GM21529 (cell line): ENCODE measurements around the gene CACHD1.

Experiments used
- ATAC-seq: cut with Tn5 transposase; IDR thresholded peaks from one replicate; pipeline ENCODE4 v1.9.1; 2021; ENCODE audit not compliant: unreplicated experiment

Gene CACHD1

GRCh38 chr1:64469977-64470664, at the start of gene CACHD1:
TSS of gene CACHD1 (plus strand) at chr1:64470129. CDS start at chr1:64470745, 616 bp downstream.
- peak; percentile 90 for ATAC-seq

DNA sequence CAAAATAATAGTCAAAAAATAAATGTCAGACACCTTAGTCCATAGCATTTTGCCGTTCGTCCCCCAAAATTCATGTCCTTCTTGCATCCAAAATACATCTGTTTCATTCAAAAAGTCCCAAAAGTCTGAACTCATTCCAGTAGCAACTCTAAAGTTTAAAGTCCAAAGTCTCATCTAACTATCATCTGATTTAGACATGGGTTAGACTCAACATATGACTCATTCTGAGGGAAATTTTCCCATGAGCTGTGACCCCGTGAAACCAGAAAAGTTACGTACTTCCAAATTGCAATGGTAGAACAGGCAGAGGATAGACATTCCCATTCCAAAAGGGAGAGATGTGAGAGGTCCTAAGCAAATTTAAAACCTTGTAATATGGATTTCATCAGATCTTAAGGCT, 48.6 kb upstream of the CACHD1 start:
- ATAC-seq: no peak

DNA sequence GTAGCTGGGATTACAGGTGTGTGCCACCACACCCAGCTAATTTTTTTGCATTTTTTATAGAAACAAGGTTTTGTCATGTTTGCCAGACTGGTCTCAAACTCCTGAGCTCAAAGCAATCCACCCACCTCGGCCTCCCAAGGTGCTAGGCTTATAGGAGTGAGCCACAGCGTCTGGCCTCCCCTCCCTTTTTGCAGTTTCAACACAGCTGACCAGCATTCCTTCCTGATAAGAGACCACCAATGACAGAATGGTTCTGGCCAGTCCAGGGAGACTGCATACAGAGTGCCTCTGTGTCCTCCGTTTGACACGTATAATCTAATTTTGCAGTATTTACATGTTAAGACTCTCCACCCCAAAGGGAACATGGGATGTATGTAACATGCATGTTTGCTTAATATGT, 46.4 kb upstream of the CACHD1 start:
- ATAC-seq: no peak

DNA sequence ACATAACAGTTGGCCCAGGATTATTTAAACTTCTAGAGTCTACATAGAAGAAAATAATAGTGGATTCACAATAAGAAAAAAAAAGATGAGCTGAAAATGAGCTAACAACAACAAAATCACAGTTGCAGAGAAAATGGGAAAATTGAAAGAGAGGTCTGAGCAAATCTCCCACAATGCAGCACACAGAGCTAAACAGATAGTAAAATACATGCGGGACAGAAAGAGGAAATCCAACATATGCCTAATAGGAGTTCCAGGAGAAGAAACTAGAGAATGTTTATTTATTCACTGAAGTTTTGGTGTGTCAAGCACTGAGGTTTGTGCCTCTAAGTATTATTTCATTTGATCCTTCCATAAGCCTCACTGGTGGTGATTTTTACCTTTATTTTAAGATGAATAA, 45.5 kb upstream of the CACHD1 start:
- no peak for ATAC-seq

DNA sequence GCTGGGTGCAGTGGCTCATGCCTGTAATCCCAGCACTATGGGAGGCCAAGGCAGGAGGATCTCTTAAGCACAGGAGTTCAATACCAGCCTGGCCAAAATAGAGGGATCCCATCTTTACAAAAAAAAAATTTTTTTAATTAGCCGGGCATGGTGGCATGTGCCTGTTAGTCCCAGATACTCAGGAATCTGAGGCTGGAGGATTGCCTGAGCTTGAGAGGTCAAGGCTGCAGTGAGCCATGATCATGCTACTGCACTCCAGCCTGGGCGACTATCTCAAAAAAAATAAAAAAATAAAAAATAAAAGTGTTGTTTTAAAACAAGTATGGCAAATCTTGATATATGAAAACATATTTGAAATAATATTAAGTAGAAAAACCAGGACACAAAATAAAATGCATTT, 44.4 kb upstream of the CACHD1 start:
- ATAC-seq: no peak

DNA sequence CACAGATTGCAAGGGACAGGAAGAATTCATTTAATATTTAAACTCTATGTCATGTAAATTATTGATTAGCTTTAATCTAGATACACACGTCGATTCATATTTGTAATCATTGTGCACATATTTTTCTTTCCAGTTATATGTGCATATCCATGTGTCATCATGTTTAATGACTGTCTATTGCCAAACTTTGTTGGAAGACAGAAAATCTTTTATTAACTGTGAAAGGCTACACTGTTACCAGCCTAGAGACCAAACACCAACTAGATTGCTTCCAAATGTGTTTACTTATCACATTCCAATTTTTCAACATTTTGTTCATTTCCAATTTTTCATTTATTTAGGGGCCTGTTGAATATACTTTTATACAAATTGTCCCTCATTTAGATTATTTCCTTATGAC, 43.2 kb upstream of the CACHD1 start:
- ATAC-seq: no peak

DNA sequence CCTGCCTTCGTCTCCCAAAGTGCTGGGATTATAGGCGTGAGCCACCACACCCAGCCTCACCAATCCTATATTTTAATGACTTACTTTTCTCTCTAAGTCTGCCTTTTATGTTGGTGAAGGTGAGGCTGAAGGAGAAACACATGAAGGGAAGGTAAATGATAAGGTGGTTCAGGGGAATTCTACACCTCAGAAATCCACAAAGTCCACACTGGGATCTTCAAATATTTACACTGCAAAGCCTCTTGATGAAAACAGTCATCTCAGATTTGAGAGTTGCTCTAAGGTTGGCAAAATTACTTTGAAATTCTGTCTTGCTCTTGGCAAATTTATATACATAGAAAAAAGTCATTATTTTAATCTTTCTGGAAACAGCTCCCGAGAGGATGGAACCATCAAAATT, 42.0 kb upstream of the CACHD1 start:
- ATAC-seq: no peak

- ATAC-seq: no peak
Observed at GRCh38 chr1:64433308-64433707, 36.6 kb upstream of the CACHD1 start.

DNA sequence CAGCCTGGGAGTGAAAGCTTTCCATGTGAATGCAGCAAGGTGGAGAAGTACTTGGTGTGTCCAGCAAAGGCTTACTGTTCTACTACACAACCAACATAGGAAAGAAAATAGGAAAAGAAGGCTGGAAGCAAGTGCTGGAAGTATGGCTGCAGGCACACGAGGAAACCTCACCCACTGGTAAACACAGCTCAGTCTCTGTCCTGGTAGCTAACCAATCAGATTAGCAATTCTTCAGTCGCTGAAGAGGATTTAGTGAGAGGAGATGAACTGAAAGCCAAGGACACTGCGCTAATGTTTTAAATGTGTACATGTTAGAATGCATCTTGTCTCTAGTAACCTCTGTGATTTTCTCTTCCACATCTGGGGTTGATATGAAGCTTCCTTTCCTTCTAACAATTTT, 36.2 kb upstream of the CACHD1 start:
- ATAC-seq: no peak

- no peak for ATAC-seq
Observed at GRCh38 chr1:64435000-64435399, 34.9 kb upstream of the CACHD1 start.

DNA sequence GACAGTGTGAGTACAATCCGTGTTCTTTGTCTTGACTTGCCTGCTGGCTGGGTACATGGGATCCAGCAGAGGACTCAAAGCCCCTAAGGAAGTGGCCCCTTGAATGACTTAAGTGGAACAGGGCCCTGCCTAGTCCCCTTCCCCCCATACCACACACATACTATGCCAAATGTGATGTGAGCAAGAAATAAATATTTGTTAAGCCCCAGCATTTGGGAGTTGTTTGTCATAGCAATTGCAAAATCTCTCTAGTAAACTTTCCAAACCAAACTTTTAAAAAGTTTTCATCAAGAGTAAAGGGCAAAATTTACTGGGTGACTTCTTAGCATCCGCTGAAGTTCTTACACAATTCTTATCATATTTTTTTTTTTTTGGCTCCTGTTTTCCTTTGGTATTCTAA, 32.5 kb upstream of the CACHD1 start:
- ATAC-seq: no peak

- no peak for ATAC-seq
Observed at GRCh38 chr1:64440183-64440826, 29.6 kb upstream of the CACHD1 start.

GRCh38 chr1:64451440-64451839, 18.5 kb upstream of the CACHD1 start:
- no peak for ATAC-seq

DNA sequence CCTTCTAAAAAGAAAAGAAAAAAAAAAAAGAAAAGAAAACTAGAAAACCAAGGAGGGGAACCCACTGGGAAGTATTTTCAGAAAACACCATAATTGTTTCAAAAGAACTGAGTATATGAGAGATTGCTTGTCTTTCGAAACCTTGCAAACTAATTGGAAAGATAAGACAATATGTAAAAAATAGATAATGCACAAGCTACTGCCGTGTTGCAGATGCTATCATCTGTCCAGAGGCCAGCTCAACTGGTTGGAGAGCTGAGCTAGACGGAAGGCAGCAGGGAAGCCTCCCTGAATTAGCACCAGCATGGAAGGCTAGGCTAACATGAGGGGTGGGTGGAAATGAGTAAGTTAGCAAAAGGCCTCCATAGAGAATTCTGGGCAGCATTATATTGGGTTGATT, 16.2 kb upstream of the CACHD1 start:
- ATAC-seq: no peak

GRCh38 chr1:64458915-64459314, 11.0 kb upstream of the CACHD1 start:
- ATAC-seq: no peak

- no peak for ATAC-seq
Observed at GRCh38 chr1:64459743-64460142, 10.2 kb upstream of the CACHD1 start.

GRCh38 chr1:64466033-64466432, 3.9 kb upstream of the CACHD1 start:
- no peak for ATAC-seq

DNA sequence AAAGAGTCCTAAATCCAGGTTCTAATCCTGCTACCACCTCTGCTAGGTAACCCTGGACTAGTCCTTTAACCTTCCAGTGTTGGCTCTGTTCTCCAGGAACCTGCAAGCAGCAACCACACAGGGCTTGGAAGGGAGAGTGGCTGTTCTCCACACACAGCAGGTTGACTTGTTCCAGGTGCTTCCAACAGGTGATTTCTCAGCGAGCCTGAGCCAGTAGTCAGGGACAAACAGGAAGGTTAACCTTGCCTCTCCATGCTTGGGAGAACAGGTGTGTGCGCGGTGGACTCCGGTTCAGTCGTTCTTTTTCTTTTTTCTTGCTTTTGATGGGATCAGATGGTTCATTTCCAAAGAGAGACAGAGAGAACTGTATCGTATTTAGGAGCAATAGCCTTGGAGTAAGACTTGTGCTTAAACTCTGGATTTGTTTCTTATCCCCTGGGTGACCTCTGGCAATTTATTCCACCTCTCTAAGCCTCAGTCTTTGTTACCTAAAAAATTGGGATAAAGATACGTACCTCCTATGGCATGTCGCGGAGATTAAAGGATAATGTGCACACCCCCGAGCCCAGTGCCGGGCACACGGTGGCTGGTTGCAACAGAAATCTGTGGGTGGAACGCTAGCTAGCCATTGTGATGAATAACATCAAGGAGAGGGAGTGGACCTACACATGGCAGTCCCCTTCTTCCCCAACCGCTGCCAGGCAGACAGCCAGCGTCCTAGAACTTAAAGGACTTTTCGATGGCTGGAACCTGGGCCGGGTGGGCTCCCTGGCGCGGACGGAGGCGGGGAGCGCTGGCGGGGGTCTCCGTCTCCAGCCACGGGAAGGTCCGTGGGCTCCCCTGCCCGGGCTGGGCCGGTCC, 583 bp upstream of the CACHD1 start:
- no peak for ATAC-seq

DNA sequence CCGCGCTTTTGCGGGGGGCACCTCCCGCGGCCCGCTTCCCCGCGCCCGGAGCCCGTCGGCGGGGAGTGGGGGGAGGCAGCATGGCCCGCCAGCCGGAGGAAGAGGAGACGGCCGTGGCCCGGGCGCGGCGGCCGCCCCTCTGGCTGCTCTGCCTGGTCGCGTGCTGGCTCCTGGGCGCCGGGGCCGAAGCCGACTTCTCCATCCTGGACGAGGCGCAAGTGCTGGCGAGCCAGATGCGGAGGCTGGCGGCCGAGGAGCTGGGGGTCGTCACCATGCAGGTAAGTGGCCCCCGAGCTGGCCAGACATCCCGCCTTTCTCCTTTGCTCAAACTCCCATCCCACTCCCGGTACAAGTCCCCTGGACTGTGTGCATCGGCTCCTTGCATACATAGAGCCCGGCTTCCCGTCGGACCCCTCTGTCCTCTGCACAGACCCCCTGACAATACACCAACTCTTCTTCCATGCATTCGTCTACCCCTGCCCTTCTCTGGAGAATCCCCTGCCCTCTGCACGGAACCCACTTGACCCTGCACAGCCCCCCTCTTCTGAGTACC, 812 bp downstream of the CACHD1 start:
- peak; percentile 23 for ATAC-seq

DNA sequence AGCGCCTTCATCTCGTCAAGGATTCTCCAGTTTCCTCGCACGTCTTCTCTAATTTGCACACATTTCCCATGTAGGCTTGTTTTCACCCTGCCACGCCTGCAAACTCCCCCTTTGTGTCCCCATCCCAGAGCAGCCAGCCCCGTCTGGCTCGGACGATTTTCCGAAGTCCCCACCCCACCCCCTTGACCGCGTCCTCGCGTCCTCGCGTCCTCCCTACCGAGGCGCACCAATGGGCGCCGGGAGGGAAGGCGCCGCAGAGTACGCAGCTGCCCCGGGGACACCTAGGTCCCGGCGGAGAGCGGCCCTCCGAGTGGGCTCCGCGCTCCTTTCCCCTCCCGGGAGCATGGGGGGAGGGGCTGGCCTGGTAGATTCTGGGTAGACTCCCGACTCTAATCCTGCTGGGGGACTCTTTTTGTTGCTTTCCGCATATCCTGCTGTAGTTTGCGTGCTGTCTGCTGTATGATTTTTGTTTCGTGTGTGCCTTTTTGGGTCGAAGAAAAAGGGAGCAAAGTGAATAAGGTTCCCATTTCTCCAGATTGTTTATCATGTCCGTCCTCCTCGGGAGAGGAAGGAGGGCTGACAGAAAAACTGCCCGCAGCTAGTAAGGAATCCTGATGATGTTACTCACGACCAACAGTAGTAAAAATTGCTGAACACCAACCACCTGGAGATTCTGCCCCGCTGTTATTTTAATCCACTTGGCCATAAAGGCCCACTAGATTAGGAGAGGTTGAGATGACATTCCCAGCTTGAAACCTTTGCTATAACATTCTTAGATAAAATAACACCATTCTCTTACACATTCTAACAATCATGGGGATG, 1.5 kb downstream of the CACHD1 start:
- ATAC-seq: no peak

DNA sequence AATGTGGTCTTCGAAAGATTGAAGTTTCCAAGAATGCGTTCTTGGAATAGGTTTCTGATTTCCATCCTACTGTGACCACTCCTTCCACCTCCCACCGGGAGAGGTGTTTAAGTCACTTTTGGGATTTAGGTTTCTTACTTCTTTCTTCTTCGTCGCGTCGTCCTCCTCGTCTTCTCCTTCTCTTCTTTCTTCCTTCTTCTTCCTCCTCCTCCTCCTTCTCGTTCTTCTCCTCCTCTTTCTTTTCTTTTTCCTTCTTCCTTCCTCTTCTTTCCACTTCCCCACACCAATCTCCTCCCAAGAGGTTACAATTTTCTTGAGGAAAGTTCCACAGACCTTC, 2.1 kb downstream of the CACHD1 start:
- no peak for ATAC-seq
